GM12878 (cell line): Measurements from ENCODE around the gene TULP1. TPM values are rescaled to one million over a fixed set of nuclear protein-coding genes. Genes with fewer than 3 reads are reported as not detected.

ENCODE experiments used
- ATAC-seq: fragments of 200-7000 bp; cut with Tn5 transposase; 3 replicates; pipeline ENCODE4 v1.9.1; 2020; ENCODE audit warnings: mild to moderate bottlenecking, moderate library complexity
- BruUV-seq: library from RNA; stranded (reverse); fragments of 400-500 nt; replicated peaks from 2 replicates; lab custom pipeline; 2021; lab: Mats Ljungman, UMichigan
- CTCF ChIA-PET: fragments of 300-600 bp; sonication (Branson Sonifier 250); formaldehyde crosslinking; extraction: SDS; loops from one replicate; lab custom pipeline; 2021; ENCODE audit warnings: inconsistent platforms; lab: Yijun Ruan, JAX
- POLR2A ChIA-PET: fragments of 350-600 bp; formaldehyde crosslinking; extraction: SDS; loops from one replicate; lab custom pipeline; 2021; ENCODE audit warnings: inconsistent platforms; lab: Charles Lee
- RAD21 ChIA-PET: fragments of 300-600 bp; sonication (Branson Sonifier 250); formaldehyde crosslinking; loops from one replicate; lab custom pipeline; 2023; ENCODE audit warnings: antibody characterized with exemption; ENCODE audit not compliant: unreplicated experiment; lab: Charles Lee
- SMC1A ChIA-PET: fragments of 300-600 bp; sonication (Branson Sonifier 250); formaldehyde crosslinking; loops from one replicate; lab custom pipeline; 2023; ENCODE audit not compliant: unreplicated experiment, uncharacterized antibody; lab: Charles Lee
- DNase-seq: peaks from one replicate; pipeline ENCODE4 v3.0.0-alpha.2; 2011; ENCODE audit warnings: low read depth, low spot score
- FAIRE-seq: peaks from 3 replicates; lab custom pipeline; 2011; peaks lifted over from hg19 to GRCh38; lab: Jason Lieb, UNC
- H2AFZ ChIP-seq: 2 replicates; pipeline ENCODE4 v1.6.0; 2011; ENCODE audit warnings: low read depth, low read length, control low read depth; ENCODE audit not compliant: control insufficient read depth
- H3K27ac ChIP-seq: 2 replicates; pipeline ENCODE4 v1.5.1; 2011; ENCODE audit warnings: control low read depth; ENCODE audit not compliant: control insufficient read depth, insufficient read depth
- H3K27me3 ChIP-seq, 2 experiments: replicated peaks in 1 of 2; 2 replicates each; pipeline versions ENCODE4 v1.6.0 to v1.6.1; 2011; ENCODE audit warnings: low read length in 1 of 2; ENCODE audit not compliant: control insufficient read depth in 2 of 2, insufficient read depth in 2 of 2
- H3K36me3 ChIP-seq, 2 experiments: 2 replicates each; pipeline ENCODE4 v1.5.1; 2011; ENCODE audit warnings: low read length in 1 of 2; ENCODE audit not compliant: control insufficient read depth in 2 of 2, insufficient read depth in 2 of 2
- H3K4me1 ChIP-seq: 2 replicates; pipeline ENCODE4 v1.6.1; 2011; ENCODE audit warnings: mild to moderate bottlenecking, low read length, moderate library complexity, mixed read lengths; ENCODE audit not compliant: control insufficient read depth, insufficient read depth
- H3K4me2 ChIP-seq: 2 replicates; pipeline ENCODE4 v1.6.0; 2011; ENCODE audit warnings: control low read depth; ENCODE audit not compliant: control insufficient read depth, insufficient read depth
- H3K4me3 ChIP-seq: fragments of 200-600 bp; sonication (generic); 2 replicates; pipeline ENCODE4 v1.5.1; 2016
- H3K79me2 ChIP-seq: 2 replicates; pipeline ENCODE4 v1.6.0; 2011; ENCODE audit warnings: low read length; ENCODE audit not compliant: control insufficient read depth, insufficient read depth
- H3K9ac ChIP-seq: 2 replicates; pipeline ENCODE4 v1.8.0; 2011; ENCODE audit warnings: low read length, control low read depth, mixed read lengths; ENCODE audit not compliant: control insufficient read depth, insufficient read depth
- H3K9me3 ChIP-seq: replicated peaks from 3 replicates; pipeline ENCODE4 v1.5.1; 2011; ENCODE audit warnings: mild to moderate bottlenecking, low read length; ENCODE audit not compliant: control insufficient read depth, insufficient read depth
- H4K20me1 ChIP-seq: 2 replicates; pipeline ENCODE4 v1.6.0; 2011; ENCODE audit not compliant: control insufficient read depth, insufficient read depth
- BHLHE40 ChIP-seq, 2 experiments: fragments of 450-650 bp in 1 of 2; IDR thresholded peaks; 2 replicates each; pipeline ENCODE4 v1.6.1; 2011 to 2017; ENCODE audit warnings: low read depth in 2 of 2, borderline replicate concordance in 1 of 2, improper control_type of control experiment in 1 of 2, low read length in 1 of 2, mild to moderate bottlenecking in 1 of 2
- CBX5 ChIP-seq: sonication (generic); IDR thresholded peaks from 2 replicates; pipeline ENCODE4 v1.6.1; 2016; ENCODE audit warnings: low read depth, moderate library complexity, mild to moderate bottlenecking, inconsistent platforms
- CREB1 ChIP-seq: IDR thresholded peaks from 2 replicates; pipeline ENCODE4 v1.6.1; 2012; ENCODE audit warnings: low read depth, mild to moderate bottlenecking, inconsistent platforms
- E2F4 ChIP-seq: IDR thresholded peaks from 2 replicates; pipeline ENCODE4 v1.6.1; 2012; ENCODE audit warnings: low read depth, low read length, improper control_type of control experiment
- HDAC6 ChIP-seq: fragments of 200-600 bp; sonication (generic); IDR thresholded peaks from one replicate; pipeline ENCODE4 v1.8.0; 2017; ENCODE audit warnings: antibody characterized with exemption; ENCODE audit not compliant: unreplicated experiment
- MXI1 ChIP-seq: fragments of 150-350 bp; IDR thresholded peaks from 2 replicates; pipeline ENCODE4 v1.6.1; 2011; ENCODE audit warnings: low read depth, mild to moderate bottlenecking, inconsistent platforms, low read length, improper control_type of control experiment
- POLR2A ChIP-seq: IDR thresholded peaks from 2 replicates; pipeline ENCODE4 v1.6.1; 2011; ENCODE audit warnings: low read depth, mild to moderate bottlenecking, low read length
- POLR2AphosphoS2 ChIP-seq: IDR thresholded peaks from 2 replicates; pipeline ENCODE4 v1.6.1; 2011; ENCODE audit warnings: low read depth, mild to moderate bottlenecking, low read length, improper control_type of control experiment, moderate library complexity
- POLR2AphosphoS5 ChIP-seq: IDR thresholded peaks from 2 replicates; pipeline ENCODE4 v1.6.1; 2011; ENCODE audit warnings: mild to moderate bottlenecking, low read length, inconsistent platforms
- RAD51 ChIP-seq: fragments of 450-650 bp; IDR thresholded peaks from 2 replicates; pipeline ENCODE4 v1.6.1; 2016; ENCODE audit warnings: moderate library complexity, mild to moderate bottlenecking, inconsistent platforms
- SIN3A ChIP-seq: IDR thresholded peaks from 2 replicates; pipeline ENCODE4 v1.6.1; 2012; ENCODE audit warnings: low read depth, low read length, improper control_type of control experiment
- USF1 ChIP-seq: IDR thresholded peaks from 2 replicates; pipeline ENCODE4 v1.6.1; 2011; ENCODE audit warnings: borderline replicate concordance, low read depth, mild to moderate bottlenecking, moderate library complexity, mixed read lengths, low read length; ENCODE audit not compliant: insufficient read depth; ENCODE audit errors: extremely low read length
- WGBS: methylation state at CpG from one replicate; pipeline ENCODE4 v1.1.6; 2016; ENCODE audit warnings: low lambda C conversion rate; ENCODE audit not compliant: insufficient replicate concordance, insufficient coverage; ENCODE audit errors: missing lambda C conversion rate; 5-methylcytosine and 5-hydroxymethylcytosine counted together
- in situ Hi-C: fragments of 300-500 bp; cut with MboI; formaldehyde crosslinking; loops from 9 replicates; pipeline ENCODE4 v1.14.3; 2018; ENCODE audit warnings: mixed read lengths
- intact Hi-C: fragments of 100-400 bp; cut with micrococcal nuclease; formaldehyde crosslinking; loops from one replicate; pipeline ENCODE4 v1.14.2; 2022; ENCODE audit not compliant: unreplicated experiment
- polyA plus RNA-seq, 11 experiments: library from polyadenylated mRNA; depleted of rRNA in 4 of 11; unstranded in 6 of 11; stranded (reverse) in 5 of 11; fragments of >200 nt; fragmentation: Nextera tagmentation in 4 of 11; fragmentation: Illumina TruSeq in 1 of 11; extraction: Ambion mirVana in 4 of 11; extraction: Trizol in 1 of 11; gene quantifications; 1 replicate in 1 of 11; 2 replicates in 10 of 11; pipeline versions ENCODE4 v1.2.1 to v1.2.3, GENCODE V29; 2011 to 2016; ENCODE audit warnings: inconsistent platforms in 2 of 11, missing spikeins in 2 of 11, low read depth in 1 of 11
- total RNA-seq, 4 experiments: library from RNA; depleted of rRNA in 3 of 4; stranded (reverse); fragments of >200 nt in 3 of 4; fragmentation: Illumina TruSeq in 1 of 4; extraction: Trizol in 1 of 4; gene quantifications; 2 replicates each; pipeline versions ENCODE4 v1.2.1 to v1.2.3, GENCODE V29; 2013 to 2021

The TULP1 gene
- total and polyA plus RNA-seq, 10 of the 15 experiments (the other 5 are each of a cell fraction or from before 2014, with no cell fraction given), result not detected

GRCh38 chr6:35469751-35470662, 42.7 kb downstream of the TULP1 start:
- peak overlapping the region; percentile 97 for H3K9ac ChIP-seq
- no peaks in the 10 kb centered on the region for H3K27me3 ChIP-seq
- SMC1A ChIA-PET, result no interaction called here
- TF ChIP-seq CREB1, result no peak
- TF ChIP-seq MXI1, result no peak
- peak; percentile 72 for TF ChIP-seq RAD51
- TF ChIP-seq POLR2AphosphoS5, result peak; percentile 19
- TF ChIP-seq HDAC6, result no peak
- TF ChIP-seq POLR2A, result peak; percentile 43
- TF ChIP-seq SIN3A, result 0 out of 2 replicates have a peak, but pooled peaks have one; percentile 36
- TF ChIP-seq E2F4, result no peak
- TF ChIP-seq BHLHE40 (IDR thresholded peaks at IDR 0.05; ENCODE audit: borderline replicate concordance in 1 of 2, low read depth in 2 of 2, low read length in 1 of 2), result peak in 1 of 2 experiments; percentile 60; a peak in 2 of 4 replicates
- no peak for TF ChIP-seq CBX5
- TF ChIP-seq POLR2AphosphoS2, result 0 out of 2 replicates have a peak, but pooled peaks have one; percentile 8
- peak; percentile 35 for TF ChIP-seq USF1
- TF ChIP-seq, all 136 proteins: peak for 7
- WGBS, result 4% methylated on average over 18 of the region's 18 CpGs
- in situ Hi-C loops, result loop anchor here (5.0 kb wide), 1 partner anchor 173 kb away; the partner anchor contains the start of gene DEF6
- H3K9me3 ChIP-seq, result no peaks in the 10 kb centered on the region
- peak overlapping the region; percentile 83 for H3K4me2 ChIP-seq
- peaks cover 33% of the 10 kb centered on the region for H3K79me2 ChIP-seq
- H3K4me1 ChIP-seq, result no peaks in the 10 kb centered on the region
- no peak overlapping the region for H2AFZ ChIP-seq
- intact Hi-C loops, result loop anchor here (2.0 kb wide), 1 partner anchor 17 kb away; the partner anchor contains the start of gene FANCE
- RAD21 ChIA-PET, result interaction anchor here (0.6 kb wide), 1 partner anchor 12 kb away, joined by 3 read pairs; no protein-coding TSS in a partner anchor
- peak overlapping the region; percentile 99 for H3K4me3 ChIP-seq
- peaks cover 7% of the 10 kb centered on the region; the same call in 1 of the 2 replicates for H4K20me1 ChIP-seq
- POLR2A ChIA-PET, result interaction anchor here (1.0 to 1.2 kb wide), 2 partner anchors 11 to 53 kb away, joined by 3 read pairs; no protein-coding TSS in a partner anchor
- ATAC-seq (no peak), DNase-seq (no peak), FAIRE-seq (no peak)
- H3K36me3 ChIP-seq, result peaks cover 14% of the 10 kb centered on the region in 2 experiments
- TSS peak; percentile 70 for BruUV-seq
- no peak overlapping the region; the same call in 1 of the 2 replicates for H3K27ac ChIP-seq
- CTCF ChIA-PET, result interaction anchor here (1.1 to 3.6 kb wide), 5 partner anchors 12 to 266 kb away, joined by 4 to 20 read pairs (median 11); partner anchors contain the start of genes ARMC12, DEF6, FANCE and PPARD
